IPS DF 19.7 (cell line): ENCODE data around the gene OR7A17.
A peak's percentile ranks its signal among the peaks of the same experiment; 100 is the strongest.

Experiments used
- DNase-seq: peaks from one replicate; pipeline ENCODE4 v3.0.0-alpha.2; 2013; ENCODE audit warnings: low read depth, low spot score

The OR7A17 gene

GRCh38 chr19:14886032-14886431 lies at the start of gene OR7A17:
TSS of gene OR7A17 (minus strand) at chr19:14886132. CDS start at chr19:14881355, 4,777 bp downstream.
- DNase-seq, result no peak

DNA sequence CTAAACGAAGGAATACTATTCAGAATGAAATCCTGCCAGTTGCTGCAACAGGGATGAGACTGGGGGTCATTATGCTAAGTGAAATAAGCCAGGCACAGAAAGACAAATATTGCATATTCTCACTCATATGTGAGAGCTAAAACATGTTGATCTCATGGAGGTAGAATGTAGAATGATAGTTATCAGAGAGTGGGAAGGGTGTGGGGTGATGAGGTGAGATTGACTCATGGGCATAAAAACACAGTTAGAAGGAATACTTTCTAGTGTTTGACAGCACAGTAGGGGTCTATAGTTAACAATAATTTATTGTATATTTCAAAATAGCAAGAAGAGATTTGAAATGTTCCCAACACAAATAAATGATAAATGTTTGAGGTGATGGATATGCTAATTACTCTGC lies 47.6 kb upstream of the OR7A17 start:
- DNase-seq, result no peak

GRCh38 chr19:14916848-14917247 lies 30.9 kb upstream of the OR7A17 start:
- DNase-seq, result no peak

DNA sequence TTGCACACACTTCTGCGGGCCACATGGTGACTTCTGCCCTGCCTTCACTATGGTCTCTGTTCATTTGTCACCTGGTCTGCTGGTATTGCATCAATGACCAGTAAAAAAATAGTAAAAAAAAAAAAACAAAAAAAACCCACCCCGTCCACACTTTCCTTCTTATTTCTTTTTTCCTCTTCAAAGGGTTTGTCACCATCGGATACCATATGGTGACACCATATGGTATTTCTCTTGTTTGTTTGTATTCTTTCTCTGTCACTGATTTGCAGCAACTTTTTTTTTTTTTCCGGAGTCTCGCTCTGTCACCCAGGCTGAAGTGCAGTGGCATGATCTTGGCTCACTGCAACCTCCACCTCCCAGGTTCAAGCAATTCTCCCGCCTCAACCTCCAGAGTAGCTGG lies 29.2 kb upstream of the OR7A17 start:
- no peak for DNase-seq

GRCh38 chr19:14906711-14907110 lies 20.8 kb upstream of the OR7A17 start:
- no peak for DNase-seq

DNA sequence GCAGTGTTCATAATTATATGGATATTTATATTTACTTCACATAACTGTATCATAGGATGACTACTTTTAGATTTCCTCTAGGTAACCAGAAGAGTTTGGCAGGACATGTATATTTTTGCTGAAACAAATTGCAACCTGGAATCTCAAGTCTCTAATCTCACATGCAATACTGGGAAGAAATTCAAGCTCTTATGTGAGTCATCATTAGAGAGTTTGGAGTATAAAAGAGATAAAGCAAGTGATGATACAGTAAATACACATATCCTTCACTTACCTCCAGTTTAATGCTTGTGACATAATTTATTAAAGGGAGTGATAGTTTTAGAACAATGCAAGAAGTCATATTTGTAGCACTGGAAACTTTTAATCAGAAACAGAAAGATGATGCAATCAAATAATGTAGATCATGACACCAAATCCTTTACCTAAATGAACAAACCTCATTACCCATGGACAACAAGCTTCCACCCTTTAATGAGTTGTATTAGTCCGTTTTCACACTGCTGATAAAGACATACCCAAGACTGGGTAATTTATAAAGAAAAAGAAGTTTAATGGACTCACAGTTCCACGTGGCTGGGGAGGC lies 15.8 kb upstream of the OR7A17 start:
- DNase-seq, result no peak

- DNase-seq, result no peak
These were observed 4.9 kb upstream of the OR7A17 start for GRCh38 chr19:14890643-14891379.

DNA sequence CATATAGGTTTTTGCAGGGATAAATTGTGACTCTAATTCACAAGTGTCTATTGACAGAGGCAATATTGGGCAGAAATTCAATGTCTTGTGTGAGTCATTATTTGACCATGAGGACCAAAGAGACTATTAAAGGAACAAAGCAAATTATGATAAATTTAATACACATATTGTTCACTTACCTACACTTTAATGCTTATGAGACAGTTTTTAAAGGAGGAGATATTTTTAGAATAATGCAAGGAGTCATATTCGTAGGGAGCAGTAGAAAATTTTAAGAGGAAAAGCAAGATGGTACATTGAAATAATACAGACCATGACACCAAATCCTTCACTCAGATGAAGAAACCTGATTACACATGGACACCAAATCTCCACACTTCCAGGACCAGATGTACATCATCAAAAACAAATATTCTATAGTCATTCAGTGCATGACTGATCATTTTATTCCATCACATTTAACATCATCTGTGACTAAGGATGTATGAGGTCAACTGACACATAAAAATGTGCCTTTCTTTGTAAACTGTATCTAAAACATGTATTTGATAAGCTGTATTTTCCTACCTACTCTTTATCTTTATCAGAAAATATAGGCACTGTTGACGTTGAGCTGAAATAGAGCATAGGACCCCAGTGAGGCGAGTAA lies 4.2 kb upstream of the OR7A17 start:
- DNase-seq, result no peak

DNA sequence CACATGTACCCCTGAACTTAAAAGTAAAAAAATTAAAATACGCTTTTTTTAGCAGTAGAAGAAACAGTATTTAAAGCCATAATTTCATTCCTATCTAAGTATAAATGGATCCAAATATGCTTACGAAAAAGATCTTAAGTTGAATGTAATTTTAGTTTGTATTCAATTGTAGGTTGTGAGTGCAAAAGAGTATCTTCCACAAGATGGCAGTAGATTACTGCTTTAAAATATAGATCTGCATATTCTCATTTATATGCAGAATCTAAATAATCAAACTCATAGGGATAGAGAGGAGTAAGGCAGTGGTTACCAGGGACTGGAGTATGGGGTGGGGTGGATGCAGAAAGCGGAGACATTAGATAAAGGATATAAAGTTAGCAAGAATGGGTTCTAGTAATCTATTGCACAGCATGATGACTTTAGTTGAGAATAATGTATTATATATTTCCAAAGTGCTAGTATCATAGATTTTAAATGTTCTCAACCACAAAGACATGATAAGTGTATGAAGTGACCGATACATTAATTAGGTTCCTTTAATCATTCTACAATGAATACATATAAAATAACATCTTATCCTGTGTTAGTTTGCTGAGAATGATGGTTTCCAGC lies 14.2 kb downstream of the OR7A17 start:
- DNase-seq, result no peak

DNA sequence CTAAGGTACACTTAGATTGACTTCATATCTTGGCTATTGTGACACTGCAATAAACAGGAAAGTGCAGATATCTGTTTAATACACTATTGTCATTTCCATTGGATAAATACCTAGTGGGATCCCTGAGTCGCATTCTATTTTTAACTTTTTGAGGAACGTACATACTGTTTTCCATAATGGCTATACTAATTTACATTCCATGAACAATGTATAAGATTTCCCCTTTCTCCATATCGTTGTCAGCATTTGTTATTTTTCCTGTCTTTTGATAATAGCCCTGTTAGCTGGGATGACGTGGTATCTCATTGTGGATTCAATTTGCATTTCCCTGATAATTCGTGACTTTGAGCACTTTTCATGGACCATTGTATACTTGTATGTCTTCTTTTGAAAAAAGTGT lies 17.4 kb downstream of the OR7A17 start:
- no peak for DNase-seq

DNA sequence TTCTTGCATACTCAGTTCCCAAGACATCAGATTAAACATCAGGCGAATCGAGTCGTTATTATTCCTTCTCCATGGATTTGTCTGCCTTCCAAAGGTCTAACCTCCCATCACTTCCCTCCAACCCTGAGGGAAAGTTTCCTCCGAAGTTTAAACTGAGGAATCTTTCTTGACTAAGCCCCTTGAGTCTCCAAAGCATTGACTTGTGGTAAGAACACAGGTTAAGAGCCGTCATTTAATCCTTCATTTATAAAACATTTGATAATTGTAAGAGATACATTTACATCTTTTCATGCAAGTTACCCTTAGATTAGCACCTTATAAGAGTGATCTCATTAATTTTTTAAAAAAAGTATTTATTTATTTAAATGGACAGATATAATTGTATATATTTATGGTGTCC lies 37.1 kb downstream of the OR7A17 start, which contains the start of gene OR7A10:
Gene OR7A10 (minus strand): TSS at position 101 of the 400 bp plus-strand sequence. CDS start 7,045 bp downstream, outside the sequence.
- no peak for DNase-seq

DNA sequence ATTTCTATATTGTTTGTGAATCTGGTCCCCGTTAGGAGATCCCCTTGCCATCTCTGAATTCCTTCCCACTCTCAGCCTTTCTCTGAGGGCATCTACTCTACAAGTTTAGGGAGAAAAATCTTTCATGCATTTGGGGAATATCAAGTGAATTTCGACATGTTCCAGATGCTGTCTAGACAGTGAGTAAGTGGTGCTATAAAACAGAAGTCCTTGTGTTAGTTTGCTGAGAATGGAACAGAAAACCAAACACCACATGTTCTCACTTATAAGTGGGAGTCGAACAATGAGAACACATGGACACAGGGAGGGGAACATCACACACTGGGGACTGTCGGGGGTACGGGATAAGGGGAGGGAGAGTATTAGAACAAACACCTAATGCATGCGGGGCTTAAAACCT lies 42.4 kb downstream of the OR7A17 start:
- no peak for DNase-seq

DNA sequence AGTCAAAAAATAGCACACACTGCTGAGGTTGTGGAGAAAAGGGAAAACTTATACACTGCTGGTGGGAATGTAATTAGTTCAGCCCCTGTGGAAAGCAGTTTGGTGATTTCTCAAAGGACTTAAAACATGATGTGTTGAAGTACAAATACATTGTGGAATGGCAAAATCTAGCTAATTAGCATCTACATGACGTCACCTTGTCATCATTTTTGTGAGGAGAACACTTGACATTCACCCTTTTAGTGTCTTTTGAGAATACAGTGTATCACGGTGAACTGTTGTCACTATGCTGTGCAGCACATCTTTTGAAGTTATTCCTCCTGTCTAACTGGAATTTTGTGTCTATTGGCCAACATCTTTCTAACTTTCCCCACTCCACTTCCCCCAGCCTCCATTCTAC lies 42.8 kb downstream of the OR7A17 start:
- DNase-seq, result no peak

DNA sequence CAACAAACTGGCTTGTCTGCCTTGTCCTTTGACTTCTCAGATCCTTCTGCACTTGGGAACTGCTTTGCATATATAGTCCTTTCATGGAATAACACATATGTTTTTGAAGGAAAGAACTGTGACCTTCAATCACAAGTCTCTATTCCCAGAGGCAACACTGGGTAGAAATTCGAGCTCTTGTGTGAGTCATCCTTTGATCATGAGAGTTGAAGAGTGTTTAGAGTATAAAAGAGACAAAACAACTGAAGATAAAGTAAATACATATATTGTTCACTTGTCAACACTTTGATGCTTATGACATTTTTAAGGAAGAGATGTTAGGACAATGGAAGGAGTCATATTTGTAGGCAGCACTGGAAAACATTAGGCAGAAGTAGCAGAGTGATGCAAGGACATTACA lies 45.7 kb downstream of the OR7A17 start:
- DNase-seq, result no peak

DNA sequence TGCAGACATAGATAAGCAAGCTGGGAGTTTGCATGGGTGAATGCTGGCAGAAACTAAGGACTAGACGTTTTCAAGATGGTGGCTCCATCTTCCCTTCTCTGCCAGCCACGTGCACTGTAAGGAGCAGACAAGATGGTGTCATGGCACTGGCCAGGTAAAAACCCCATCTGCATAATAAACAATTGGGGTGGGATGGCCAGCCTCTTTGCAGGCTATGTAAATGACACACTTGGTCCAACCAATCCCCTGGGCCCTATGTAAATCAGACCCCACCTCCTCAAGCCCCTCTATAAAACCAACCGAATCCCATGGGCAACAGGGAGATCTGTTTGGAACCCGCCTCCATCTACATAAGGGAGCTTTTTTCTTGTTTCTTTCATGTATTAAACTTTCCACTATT lies 48.5 kb downstream of the OR7A17 start:
- DNase-seq, result peak; percentile 5

GRCh38 chr19:14835011-14835410 lies 50.9 kb downstream of the OR7A17 start, which contains the start of the genes OR7A5 and OR7C1:
TSS of gene OR7A5 (minus strand) at chr19:14835185. CDS start at chr19:14828241, 6,944 bp downstream.
TSS of gene OR7C1 (minus strand) at chr19:14835185. CDS start at chr19:14800136, 35,049 bp downstream.
- DNase-seq, result peak; percentile 15

GRCh38 chr19:14830702-14831101 lies 55.2 kb downstream of the OR7A17 start:
- DNase-seq, result no peak
